NCI-H2081 (cell line): ENCODE results near the gene MPST.

ENCODE experiments used
- DNase-seq, 2 experiments: peaks; one replicate each; lab custom pipeline; 2025; lab: John Stamatoyannopoulos, UW

The MPST gene

GRCh38 chr22:37022483-37023337 lies 3.2 kb downstream of the MPST start:
- no peak for DNase-seq

- no peak for DNase-seq
These were observed 4.3 kb downstream of the MPST start for GRCh38 chr22:37023743-37024338.

DNA sequence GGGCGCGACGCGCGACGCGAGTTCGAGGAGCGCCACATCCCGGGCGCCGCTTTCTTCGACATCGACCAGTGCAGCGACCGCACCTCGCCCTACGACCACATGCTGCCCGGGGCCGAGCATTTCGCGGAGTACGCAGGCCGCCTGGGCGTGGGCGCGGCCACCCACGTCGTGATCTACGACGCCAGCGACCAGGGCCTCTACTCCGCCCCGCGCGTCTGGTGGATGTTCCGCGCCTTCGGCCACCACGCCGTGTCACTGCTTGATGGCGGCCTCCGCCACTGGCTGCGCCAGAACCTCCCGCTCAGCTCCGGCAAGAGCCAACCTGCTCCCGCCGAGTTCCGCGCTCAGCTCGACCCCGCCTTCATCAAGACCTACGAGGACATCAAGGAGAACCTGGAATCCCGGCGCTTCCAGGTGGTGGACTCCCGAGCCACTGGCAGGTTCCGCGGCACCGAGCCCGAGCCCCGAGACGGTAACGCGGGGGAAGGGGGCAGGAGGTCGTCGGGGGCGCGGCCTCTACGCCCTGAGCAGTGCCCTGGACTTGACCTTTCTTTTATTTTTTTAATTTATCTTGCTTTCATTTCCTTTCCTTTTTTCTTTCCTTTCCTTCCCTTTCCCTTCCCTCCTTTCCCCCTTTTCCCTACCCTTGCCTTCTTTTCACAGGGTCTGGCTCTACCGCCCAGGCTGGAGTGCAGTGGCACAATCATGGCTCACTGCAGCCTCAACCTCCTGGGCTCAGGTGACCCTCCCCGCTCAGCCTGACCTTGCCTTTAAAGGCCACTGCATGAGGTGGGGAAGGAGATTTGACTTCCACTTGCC lies 5.0 kb downstream of the MPST start:
- DNase-seq, result no peak

DNA sequence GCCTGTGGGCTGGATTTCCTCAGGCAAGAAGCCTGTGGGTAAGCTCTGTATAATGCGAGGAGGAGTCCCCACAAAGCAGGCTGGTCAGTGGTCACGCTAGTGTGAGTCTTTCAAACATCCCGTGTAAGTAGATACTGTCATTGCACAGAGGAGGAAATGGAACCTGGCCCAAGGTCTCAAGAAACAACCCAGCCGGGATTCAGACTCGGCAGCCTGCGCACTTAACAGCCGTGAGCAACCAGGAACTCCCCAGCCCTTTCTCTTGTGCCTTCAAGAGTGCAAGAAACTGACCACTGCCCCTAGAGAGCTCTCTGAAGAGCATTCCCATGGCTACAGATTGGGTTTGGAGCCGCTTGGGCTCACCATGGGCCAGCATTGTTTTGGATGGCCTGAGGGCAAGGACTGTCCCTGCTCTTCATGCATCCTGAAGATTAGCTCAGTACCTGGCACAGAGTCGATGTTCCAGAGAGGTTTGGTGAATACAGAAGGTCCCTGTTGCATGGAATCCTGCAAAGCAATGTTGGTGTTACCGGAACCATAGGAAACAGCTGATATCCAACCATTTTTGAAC lies 6.0 kb downstream of the MPST start:
- no peak for DNase-seq

DNA sequence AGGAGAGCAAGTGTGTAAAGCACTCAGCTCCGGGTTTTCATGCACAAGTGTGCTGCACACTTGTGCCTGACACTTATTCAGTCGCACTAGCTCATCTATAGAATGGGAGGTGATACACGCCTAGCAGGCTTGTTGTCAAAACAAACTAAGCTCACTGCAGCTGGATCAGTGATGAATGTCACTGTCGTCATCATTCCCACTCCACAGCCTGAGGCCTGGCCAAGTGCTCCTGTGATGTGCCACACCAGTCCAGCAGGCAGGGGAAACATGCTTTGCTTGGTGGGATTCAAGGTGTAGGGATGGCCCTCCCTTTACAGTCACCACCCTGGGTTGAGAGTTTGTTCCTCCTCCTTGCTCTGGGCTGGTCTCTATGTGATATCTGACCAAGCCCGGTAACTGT lies 6.8 kb downstream of the MPST start:
- no peak for DNase-seq

GRCh38 chr22:37027556-37027955 lies 8.0 kb downstream of the MPST start:
- DNase-seq, result no peak

DNA sequence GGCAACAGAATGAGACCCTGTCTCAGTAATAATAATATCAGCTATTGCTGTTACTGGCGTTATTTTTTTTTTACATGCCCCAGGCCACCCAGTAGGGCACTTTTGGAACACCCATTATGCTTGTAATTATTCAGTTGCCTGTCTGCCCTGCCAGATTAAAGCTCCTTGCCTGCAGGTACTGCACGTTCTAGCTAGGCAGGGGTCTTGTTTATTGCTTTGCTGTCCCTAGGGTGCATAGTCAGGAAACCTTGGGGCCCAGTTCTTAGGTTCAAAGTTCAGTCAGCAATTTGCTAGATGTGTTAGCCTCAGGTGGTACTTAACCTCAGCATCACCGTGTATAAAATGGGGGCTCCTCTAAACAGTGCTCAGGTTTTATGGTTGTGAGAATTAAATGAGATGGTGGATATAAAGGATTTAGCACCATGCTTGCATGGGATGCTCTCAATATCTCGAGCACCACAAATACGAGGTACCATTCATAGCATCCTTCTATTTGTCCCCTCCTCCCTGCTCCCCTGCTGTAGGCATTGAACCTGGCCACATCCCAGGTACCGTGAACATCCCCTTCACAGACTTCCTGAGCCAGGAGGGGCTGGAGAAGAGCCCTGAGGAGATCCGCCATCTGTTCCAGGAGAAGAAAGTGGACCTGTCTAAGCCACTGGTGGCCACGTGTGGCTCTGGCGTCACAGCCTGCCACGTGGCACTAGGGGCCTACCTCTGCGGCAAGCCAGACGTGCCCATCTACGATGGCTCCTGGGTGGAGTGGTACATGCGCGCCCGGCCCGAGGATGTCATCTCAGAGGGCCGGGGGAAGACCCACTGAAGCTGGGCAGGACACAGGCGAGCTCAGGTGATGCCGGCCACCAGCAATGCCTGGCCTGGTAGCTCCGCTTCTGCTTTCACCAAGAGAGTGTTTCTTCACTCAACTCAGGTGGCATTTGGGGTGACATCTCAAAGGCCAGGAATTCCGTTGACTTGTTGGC lies 9.4 kb downstream of the MPST start:
- DNase-seq, result no peak

DNA sequence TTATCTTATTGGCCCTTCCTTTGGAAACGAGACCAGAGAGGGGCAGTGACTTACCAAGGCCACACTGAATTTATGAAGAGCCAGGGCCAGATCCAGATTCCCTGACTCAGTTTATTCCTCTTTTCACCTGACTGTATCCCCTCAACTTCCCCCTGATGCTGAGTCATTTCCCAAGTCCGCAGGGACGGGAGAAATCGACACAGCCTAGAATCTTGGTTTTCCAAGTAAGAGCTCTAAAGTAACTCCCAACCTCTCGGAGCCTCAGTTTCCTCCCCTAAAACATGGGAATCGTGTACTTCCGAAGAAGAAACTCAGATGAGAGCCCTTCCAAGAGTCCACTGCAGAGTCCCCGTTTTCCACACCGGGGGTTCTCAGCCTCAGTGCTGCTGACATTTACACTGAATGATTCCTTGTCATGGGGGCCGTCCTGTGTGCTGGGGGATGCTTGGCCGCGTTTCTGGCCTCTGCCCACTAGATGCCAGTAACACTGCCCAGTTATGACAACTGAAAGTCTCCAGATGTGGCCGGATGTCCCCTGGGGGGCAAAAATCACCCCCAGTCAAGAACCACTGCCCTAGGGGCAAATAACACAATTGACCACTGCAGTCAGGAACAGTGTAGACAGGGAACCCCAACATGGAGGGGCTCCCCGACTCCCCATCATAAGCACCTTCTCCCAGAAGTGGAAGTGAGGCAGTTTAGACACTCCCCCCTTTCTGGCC lies 11.2 kb downstream of the MPST start:
- no peak for DNase-seq

GRCh38 chr22:37032134-37032534 lies 12.6 kb downstream of the MPST start:
- no peak for DNase-seq

DNA sequence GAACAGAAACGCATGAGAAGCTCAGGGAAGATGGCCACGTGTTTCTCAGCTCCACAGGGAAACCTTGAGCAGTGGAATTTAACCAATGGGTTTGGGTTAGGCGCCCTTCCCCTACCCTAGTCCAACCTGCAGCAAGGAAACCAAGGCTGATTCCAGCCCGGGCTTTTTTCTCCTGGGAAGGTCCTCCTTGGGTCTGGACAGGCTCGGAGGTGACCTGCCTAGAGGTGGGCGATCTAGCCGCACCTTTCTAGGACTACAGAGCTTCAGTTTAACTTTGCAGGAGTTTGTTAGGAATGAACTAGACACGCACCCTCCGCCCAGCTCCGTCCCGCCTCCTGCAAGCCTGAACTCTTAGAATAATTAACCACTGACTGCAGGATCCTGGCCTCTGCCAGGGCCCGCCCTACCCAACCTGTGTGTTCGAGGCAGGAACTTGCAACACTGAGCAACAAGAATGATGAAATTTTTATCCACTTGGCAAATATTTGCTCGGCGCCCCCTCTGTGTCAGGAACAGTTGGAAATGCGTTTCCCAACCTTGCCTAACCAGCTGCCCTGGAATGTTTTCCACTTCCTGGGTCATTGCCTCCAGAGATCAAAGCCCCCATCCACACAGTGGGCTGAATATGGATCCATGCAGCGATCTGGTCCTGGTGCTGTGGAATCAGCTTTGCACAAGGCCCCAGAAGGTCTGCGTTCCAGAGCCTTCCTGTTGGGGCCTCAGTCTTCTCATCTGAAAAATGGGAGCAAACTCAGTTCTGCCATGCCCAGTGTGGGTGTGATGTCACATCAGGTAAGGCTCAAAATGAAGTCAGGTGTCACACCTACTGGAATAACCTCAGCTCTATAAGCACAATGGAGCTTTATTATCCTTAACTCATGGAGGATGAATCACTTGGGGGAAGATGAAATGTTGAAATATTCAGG lies 13.3 kb downstream of the MPST start:
- no peak for DNase-seq

- no peak for DNase-seq
These were observed 14.3 kb downstream of the MPST start for GRCh38 chr22:37033605-37034430.

- no peak for DNase-seq
These were observed 17.3 kb downstream of the MPST start for GRCh38 chr22:37036655-37037377.

DNA sequence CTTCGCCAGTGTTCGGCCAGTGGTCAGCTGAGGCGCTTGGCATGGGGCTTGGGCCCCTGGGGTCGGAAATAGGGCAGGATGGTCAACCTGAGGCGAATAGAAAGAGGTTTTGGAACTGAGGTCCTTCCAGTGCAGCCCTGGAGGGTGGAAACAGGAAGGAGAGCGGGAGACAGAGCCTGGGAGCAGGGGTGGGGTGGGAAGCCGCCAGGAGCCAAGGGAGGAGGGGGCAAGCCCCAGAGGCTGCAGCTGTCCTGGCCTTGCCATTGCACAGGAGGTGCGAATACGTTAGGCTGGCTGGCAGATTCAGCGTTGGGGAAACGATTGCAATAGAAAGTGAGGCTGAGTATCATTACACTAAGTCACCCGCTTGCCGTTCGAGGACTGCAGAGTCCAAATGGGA lies 18.1 kb downstream of the MPST start:
- DNase-seq, result no peak

GRCh38 chr22:37039466-37039865 lies 19.9 kb downstream of the MPST start:
- no peak for DNase-seq

DNA sequence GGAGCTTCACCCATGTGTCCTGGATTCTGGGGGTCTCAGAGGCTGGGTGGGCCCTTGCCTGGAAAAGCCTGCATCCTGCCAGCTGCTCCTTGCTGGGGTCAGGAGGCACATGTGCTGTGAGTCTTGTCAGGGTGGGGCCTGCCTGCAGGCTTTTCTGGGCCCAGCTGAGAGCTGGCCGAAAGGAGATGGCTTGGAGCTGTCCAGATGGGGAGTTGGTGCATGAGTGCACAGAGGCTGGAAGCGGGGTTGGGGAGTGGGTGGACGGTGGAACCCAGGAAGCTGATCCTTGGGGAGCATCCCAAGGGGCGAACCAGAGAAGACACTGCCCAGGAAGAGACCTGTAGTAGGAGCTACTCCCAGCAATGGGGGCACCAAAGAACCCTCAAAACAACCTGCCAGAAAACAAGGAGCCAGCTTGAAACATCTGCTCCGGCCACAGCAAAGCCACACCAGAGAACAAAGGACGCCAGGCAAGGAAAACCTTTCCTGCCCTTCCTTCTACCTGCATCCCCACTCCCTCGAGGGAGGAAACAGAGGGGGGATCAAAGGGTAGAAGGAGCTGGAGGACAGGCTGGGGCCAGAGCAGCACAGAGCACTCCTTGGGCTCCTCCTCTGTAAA lies 23.8 kb downstream of the MPST start:
- DNase-seq, result no peak

DNA sequence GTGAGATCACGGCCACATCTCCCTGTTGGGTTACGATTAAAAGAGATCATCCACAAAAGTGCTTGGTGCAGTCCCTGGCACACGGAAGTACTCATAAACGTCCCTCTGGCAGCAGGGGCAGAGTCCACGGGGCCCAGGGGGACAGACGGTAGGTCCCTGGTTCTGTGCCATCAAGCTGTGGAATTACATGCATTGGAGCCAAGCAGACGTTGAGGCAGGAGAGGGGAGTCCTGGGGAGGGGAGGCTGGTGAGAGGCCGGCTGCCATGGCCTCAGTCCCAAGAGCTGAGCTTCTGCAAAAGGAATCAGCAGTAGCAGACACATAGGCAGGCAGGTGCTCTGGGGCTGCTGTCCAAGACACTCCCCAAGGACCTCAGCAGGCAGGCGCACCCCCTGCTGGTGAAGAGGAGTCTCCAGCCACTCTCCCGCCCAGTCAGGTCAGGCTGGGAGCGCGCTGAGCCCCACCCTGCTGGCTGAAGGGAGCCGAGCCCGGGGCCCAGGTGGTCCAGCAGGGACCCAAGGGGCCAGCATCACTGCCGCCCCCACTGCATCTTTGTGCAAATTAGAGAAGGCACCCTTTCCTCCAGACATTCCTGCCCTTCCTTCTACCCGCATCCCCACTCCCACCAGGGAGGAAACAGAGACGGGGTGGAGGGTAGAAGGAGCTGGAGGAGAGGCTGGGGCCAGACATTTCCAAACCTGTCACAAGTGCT lies 24.4 kb downstream of the MPST start:
- DNase-seq, result no peak
